Liver (tissue), 9 donors: ENCODE measurements around the gene LRRC18. TPM values are rescaled to one million over a fixed set of nuclear protein-coding genes. Genes with fewer than 3 reads are reported as not detected.

ENCODE experiments used
- DNase-seq: peaks from one replicate; pipeline ENCODE4 v3.0.0-alpha.2; 2017; ENCODE audit warnings: low spot score
- H3K27ac ChIP-seq, 2 donors: one replicate each; pipeline ENCODE4 v1.7.0; 2013; ENCODE audit warnings: inconsistent platforms in 2 of 2, low read length in 2 of 2, control low read depth in 1 of 2, low read depth in 1 of 2, mild to moderate bottlenecking in 1 of 2
- H3K27me3 ChIP-seq, 4 donors: one replicate each; pipeline versions ENCODE4 v1.6.1 to v1.7.0; 2013; ENCODE audit warnings: low read length in 3 of 4, inconsistent platforms in 1 of 4, mild to moderate bottlenecking in 1 of 4, moderate library complexity in 1 of 4; ENCODE audit not compliant: control insufficient read depth in 4 of 4, insufficient read depth in 4 of 4
- H3K36me3 ChIP-seq, 4 donors: one replicate each; pipeline versions ENCODE4 v1.6.1 to v1.7.0; 2013; ENCODE audit warnings: low read length in 3 of 4, mild to moderate bottlenecking in 3 of 4, low read depth in 1 of 4, moderate library complexity in 1 of 4; ENCODE audit not compliant: control insufficient read depth in 4 of 4, insufficient read depth in 3 of 4
- H3K4me1 ChIP-seq, 4 donors: one replicate each; pipeline versions ENCODE4 v1.6.1 to v1.7.0; 2013; ENCODE audit warnings: low read length in 3 of 4, mild to moderate bottlenecking in 3 of 4, moderate library complexity in 1 of 4; ENCODE audit not compliant: control insufficient read depth in 4 of 4, insufficient read depth in 4 of 4
- H3K4me3 ChIP-seq, 3 donors: one replicate each; pipeline versions ENCODE4 v1.6.1 to v1.7.0; 2013; ENCODE audit warnings: low read length in 3 of 3, control low read depth in 1 of 3, low read depth in 1 of 3, mild to moderate bottlenecking in 1 of 3
- H3K9ac ChIP-seq, 2 donors: one replicate each; pipeline ENCODE4 v1.7.0; 2013; ENCODE audit warnings: low read length in 2 of 2, mild to moderate bottlenecking in 2 of 2, moderate library complexity in 2 of 2, control low read depth in 1 of 2, low read depth in 1 of 2
- H3K9me3 ChIP-seq, 4 donors: one replicate each; pipeline versions ENCODE4 v1.6.1 to v1.7.0; 2013; ENCODE audit warnings: low read length in 3 of 4; ENCODE audit not compliant: control insufficient read depth in 4 of 4
- ATF3 ChIP-seq: IDR thresholded peaks from 2 replicates; pipeline ENCODE4 v1.6.1; 2016; ENCODE audit warnings: antibody characterized with exemption
- CTCF ChIP-seq: fragments of 150-350 bp; IDR thresholded peaks from 2 replicates; pipeline ENCODE4 v1.5.1; 2017; ENCODE audit warnings: improper control_type of control experiment, low read depth, low read length; ENCODE audit not compliant: missing input control
- EGR1 ChIP-seq, 2 donors: IDR thresholded peaks; 2 replicates each; pipeline ENCODE4 v1.6.1; 2016 to 2018; ENCODE audit warnings: antibody characterized with exemption in 2 of 2, low read depth in 2 of 2
- FOXA1 ChIP-seq: IDR thresholded peaks from 2 replicates; pipeline ENCODE4 v1.6.1; 2016; ENCODE audit warnings: antibody characterized with exemption
- FOXA2 ChIP-seq: IDR thresholded peaks from 2 replicates; pipeline ENCODE4 v1.6.1; 2016; ENCODE audit warnings: antibody characterized with exemption
- GABPA ChIP-seq, 2 donors: IDR thresholded peaks in 1 of 2; conservative IDR thresholded peaks in 1 of 2; 2 replicates each; pipeline ENCODE4 v1.6.1; 2016; ENCODE audit warnings: antibody characterized with exemption in 2 of 2, mild to moderate bottlenecking in 1 of 2, moderate library complexity in 1 of 2
- HNF4A ChIP-seq, 2 donors: conservative IDR thresholded peaks; 2 replicates each; pipeline ENCODE4 v1.6.1; 2016; ENCODE audit warnings: antibody characterized with exemption in 2 of 2, mild to moderate bottlenecking in 2 of 2
- HNF4G ChIP-seq: IDR thresholded peaks from 2 replicates; pipeline ENCODE4 v1.6.1; 2016; ENCODE audit warnings: antibody characterized with exemption
- JUND ChIP-seq, 2 donors: IDR thresholded peaks; 2 replicates each; pipeline ENCODE4 v1.6.1; 2016; ENCODE audit warnings: antibody characterized with exemption in 2 of 2
- MAX ChIP-seq: IDR thresholded peaks from 2 replicates; pipeline ENCODE4 v1.6.1; 2016; ENCODE audit warnings: antibody characterized with exemption
- NR2F2 ChIP-seq: IDR thresholded peaks from 2 replicates; pipeline ENCODE4 v1.6.1; 2016; ENCODE audit warnings: antibody characterized with exemption
- RAD21 ChIP-seq, 2 donors: IDR thresholded peaks; 2 replicates each; pipeline ENCODE4 v1.6.1; 2016; ENCODE audit warnings: antibody characterized with exemption in 2 of 2, mild to moderate bottlenecking in 2 of 2
- REST ChIP-seq: IDR thresholded peaks from 2 replicates; pipeline ENCODE4 v1.6.1; 2016; ENCODE audit warnings: antibody characterized with exemption, mild to moderate bottlenecking
- RXRA ChIP-seq, 2 donors: IDR thresholded peaks; 2 replicates each; pipeline ENCODE4 v1.6.1; 2017 to 2018; ENCODE audit warnings: antibody characterized with exemption in 2 of 2, mild to moderate bottlenecking in 1 of 2
- SP1 ChIP-seq: IDR thresholded peaks from 2 replicates; pipeline ENCODE4 v1.6.1; 2018; ENCODE audit warnings: antibody characterized with exemption, mild to moderate bottlenecking
- TAF1 ChIP-seq: conservative IDR thresholded peaks from 2 replicates; pipeline ENCODE4 v1.6.1; 2016; ENCODE audit warnings: antibody characterized with exemption, mild to moderate bottlenecking
- YY1 ChIP-seq: IDR thresholded peaks from 2 replicates; pipeline ENCODE4 v1.6.1; 2016; ENCODE audit warnings: antibody characterized with exemption, mild to moderate bottlenecking
- ZBTB33 ChIP-seq: IDR thresholded peaks from 2 replicates; pipeline ENCODE4 v1.6.1; 2016; ENCODE audit warnings: antibody characterized with exemption
- WGBS: extraction: QIAGEN DNeasy Blood & Tissue Kit; methylation state at CpG from one replicate; pipeline ENCODE4 v1.1.7; 2013; 5-methylcytosine and 5-hydroxymethylcytosine counted together
- polyA plus RNA-seq, 2 donors: library from polyadenylated mRNA; stranded (reverse) in 1 of 2; unstranded in 1 of 2; fragments of 200-250 nt in 1 of 2; fragments of >200 nt in 1 of 2; fragmentation: Nextera tagmentation in 1 of 2; extraction: Ambion mirVana in 1 of 2; gene quantifications; one replicate each; pipeline versions ENCODE4 v1.2.1 to v1.2.3, GENCODE V29; 2013 to 2015
- total RNA-seq, 2 donors: library from RNA; depleted of rRNA; stranded (reverse); fragments of >200 nt; gene quantifications; one replicate each; pipeline ENCODE4 v1.2.3, GENCODE V29; 2014
- donor health status: healthy.
- donor health status: healthy.
- donor health status: healthy.
- donor health status: healthy.
- donor health status: healthy.

Gene LRRC18
- total and polyA plus RNA-seq, 4 donors, result not detected

GRCh38 chr10:48878091-48878490 is 61.5 kb downstream of the LRRC18 start:
- H3K9me3 ChIP-seq, result no peaks in the 10 kb centered on the region
- no peak overlapping the region for H3K4me3 ChIP-seq
- no peaks in the 10 kb centered on the region for H3K4me1 ChIP-seq
- no peaks in the 10 kb centered on the region for H3K36me3 ChIP-seq
- TF ChIP-seq HNF4A (conservative IDR thresholded peaks at IDR 0.05), result no peak
- TF ChIP-seq GABPA (IDR thresholded peaks at IDR 0.05 in 1 of 2, conservative IDR thresholded peaks at IDR 0.05 in 1 of 2), result no peak
- no peak for TF ChIP-seq MAX
- TF ChIP-seq EGR1 (IDR thresholded peaks at IDR 0.05; ENCODE audit: low read depth in 2 of 2), result no peak
- no peak for TF ChIP-seq SP1
- TF ChIP-seq TAF1, result no peak
- no peak for TF ChIP-seq REST
- TF ChIP-seq RAD21 (IDR thresholded peaks at IDR 0.05), result no peak
- DNase-seq, result no peak
- H3K9ac ChIP-seq, result no peak overlapping the region
- WGBS, result 87% methylated on average over 3 of the region's 3 CpGs
- H3K27ac ChIP-seq, result no peak overlapping the region
- no peaks in the 10 kb centered on the region for H3K27me3 ChIP-seq

- Histone ChIP-seq H3K4me3 (no peak overlapping the region), H3K27me3 (no peaks in the 10 kb centered on the region), H3K36me3 (no peaks in the 10 kb centered on the region), H3K9me3 (no peaks in the 10 kb centered on the region), H3K4me1 (no peaks in the 10 kb centered on the region), H3K9ac (no peak overlapping the region), H3K27ac (no peak overlapping the region)
- TF ChIP-seq NR2F2, result no peak
- TF ChIP-seq RAD21 (IDR thresholded peaks at IDR 0.05), result no peak
- no peak for TF ChIP-seq MAX
- no peak for TF ChIP-seq ATF3
- no peak for TF ChIP-seq HNF4G
- no peak for TF ChIP-seq REST
- no peak for TF ChIP-seq GABPA (IDR thresholded peaks at IDR 0.05 in 1 of 2, conservative IDR thresholded peaks at IDR 0.05 in 1 of 2)
- TF ChIP-seq CTCF, result no peak
- TF ChIP-seq RXRA (IDR thresholded peaks at IDR 0.05), result no peak
- TF ChIP-seq EGR1 (IDR thresholded peaks at IDR 0.05; ENCODE audit: low read depth in 2 of 2), result no peak
- TF ChIP-seq FOXA2, result no peak
- no peak for TF ChIP-seq ZBTB33
- TF ChIP-seq HNF4A (conservative IDR thresholded peaks at IDR 0.05), result no peak
- no peak for TF ChIP-seq TAF1
- TF ChIP-seq SP1, result no peak
- no peak for TF ChIP-seq JUND (IDR thresholded peaks at IDR 0.05)
- no peak for TF ChIP-seq YY1
- TF ChIP-seq FOXA1, result no peak
- no peak for DNase-seq
- 83% methylated on average over 1 of the region's 1 CpG for WGBS
Measured at GRCh38 chr10:48872234-48872633, 67.4 kb downstream of the LRRC18 start.
